Measurements from ENCODE around the gene RBBP8. TPM values are rescaled to one million over a fixed set of nuclear protein-coding genes. Genes with fewer than 3 reads are reported as not detected.

RBBP8 gene
- total and polyA plus RNA-seq, 2 donors (not counting 3 experiments of a cell fraction or from before 2014, with no cell fraction given): 3.0 to 13.5 TPM

DNA sequence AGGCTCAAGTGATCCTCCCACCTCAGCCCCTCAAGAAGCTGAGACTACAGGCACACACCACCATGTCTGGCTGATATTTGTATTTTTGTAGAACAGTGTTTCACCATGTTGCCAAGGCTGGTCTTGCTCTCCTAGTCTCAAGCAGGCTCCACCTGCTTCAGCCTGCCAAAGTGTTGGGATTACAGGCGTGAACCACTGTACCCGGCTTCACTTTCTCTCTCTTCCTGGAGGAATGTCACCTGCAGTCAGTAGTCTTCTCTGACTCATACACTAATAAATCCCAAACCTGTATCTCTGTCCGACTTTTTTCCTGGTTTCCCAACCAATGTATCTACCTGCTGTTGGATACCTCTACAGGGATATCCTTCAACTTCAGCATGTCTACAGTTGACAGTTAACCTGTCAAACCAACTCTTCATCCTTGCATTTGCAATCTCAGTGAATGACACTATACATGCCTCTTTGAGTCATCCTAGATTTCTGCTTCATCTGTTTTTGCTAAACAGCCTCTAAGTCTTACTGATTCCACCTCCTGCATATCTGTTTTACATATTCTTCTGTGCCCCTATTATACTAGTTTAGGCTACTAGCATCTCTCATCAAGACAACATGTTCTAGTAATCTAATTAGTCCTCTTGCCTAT is 54.5 kb downstream of the RBBP8 start:
- H3K9me1 ChIP-seq (replicated peaks; ENCODE audit: control insufficient read depth, extremely low read depth, insufficient read depth, low read length): no peaks in the 10 kb centered on the region
- DNase-seq (ENCODE audit: low read depth, low spot score): no peak
- no peaks in the 10 kb centered on the region for H4K20me1 ChIP-seq (replicated peaks; ENCODE audit: control insufficient read depth, extremely low read depth, insufficient read depth, low read length)
- no peaks in the 10 kb centered on the region for H3K27me3 ChIP-seq (ENCODE audit: control insufficient read depth in 2 of 2, insufficient read depth in 2 of 2, low read length in 2 of 2)
- no peaks in the 10 kb centered on the region for H3K36me3 ChIP-seq (ENCODE audit: control insufficient read depth in 2 of 2, extremely low read depth in 1 of 2, insufficient read depth in 2 of 2, low read length in 2 of 2)
- no peak overlapping the region for H3K4me3 ChIP-seq (replicated peaks in 1 of 3; ENCODE audit: insufficient read depth in 1 of 3, low read depth in 1 of 3, low read length in 3 of 3)
- dilution Hi-C loops (cut with MboI; ENCODE audit: extremely low pct_ligation_motif_present, low sequenced_read_pairs) (no loop called here), intact Hi-C loops (cut with micrococcal nuclease) (loop anchor here (10.0 kb wide), 1 partner anchor 1093 kb away; no protein-coding TSS in a partner anchor)
- no peaks in the 10 kb centered on the region for H3K79me2 ChIP-seq (ENCODE audit: control insufficient read depth, insufficient read depth, low read length)
- no peak overlapping the region for H3K4me2 ChIP-seq (ENCODE audit: insufficient read depth, low read length)
- TF ChIP-seq POLR2AphosphoS5 (IDR thresholded peaks at IDR 0.05; ENCODE audit: insufficient read depth, low read depth, low read length): no peak
- TF ChIP-seq GATA2 (IDR thresholded peaks at IDR 0.05; ENCODE audit: insufficient read depth, insufficient read length, low read depth, low read length): no peak
- no peak for TF ChIP-seq EZH2 (IDR thresholded peaks at IDR 0.05; ENCODE audit: borderline replicate concordance, low read depth, low read length, severe bottlenecking)
- TF ChIP-seq, protein P1, sequence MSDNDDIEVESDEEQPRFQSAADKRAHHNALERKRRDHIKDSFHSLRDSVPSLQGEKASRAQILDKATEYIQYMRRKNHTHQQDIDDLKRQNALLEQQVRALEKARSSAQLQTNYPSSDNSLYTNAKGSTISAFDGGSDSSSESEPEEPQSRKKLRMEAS (IDR thresholded peaks at IDR 0.05; ENCODE audit: insufficient read depth, insufficient read length): no peak
- no peak for TF ChIP-seq JUN (IDR thresholded peaks at IDR 0.05; ENCODE audit: borderline replicate concordance, insufficient read depth, insufficient read length, low read depth)
- no peak for TF ChIP-seq MYC (IDR thresholded peaks at IDR 0.05; ENCODE audit: low read depth, low read length)
- TF ChIP-seq, protein P2, sequence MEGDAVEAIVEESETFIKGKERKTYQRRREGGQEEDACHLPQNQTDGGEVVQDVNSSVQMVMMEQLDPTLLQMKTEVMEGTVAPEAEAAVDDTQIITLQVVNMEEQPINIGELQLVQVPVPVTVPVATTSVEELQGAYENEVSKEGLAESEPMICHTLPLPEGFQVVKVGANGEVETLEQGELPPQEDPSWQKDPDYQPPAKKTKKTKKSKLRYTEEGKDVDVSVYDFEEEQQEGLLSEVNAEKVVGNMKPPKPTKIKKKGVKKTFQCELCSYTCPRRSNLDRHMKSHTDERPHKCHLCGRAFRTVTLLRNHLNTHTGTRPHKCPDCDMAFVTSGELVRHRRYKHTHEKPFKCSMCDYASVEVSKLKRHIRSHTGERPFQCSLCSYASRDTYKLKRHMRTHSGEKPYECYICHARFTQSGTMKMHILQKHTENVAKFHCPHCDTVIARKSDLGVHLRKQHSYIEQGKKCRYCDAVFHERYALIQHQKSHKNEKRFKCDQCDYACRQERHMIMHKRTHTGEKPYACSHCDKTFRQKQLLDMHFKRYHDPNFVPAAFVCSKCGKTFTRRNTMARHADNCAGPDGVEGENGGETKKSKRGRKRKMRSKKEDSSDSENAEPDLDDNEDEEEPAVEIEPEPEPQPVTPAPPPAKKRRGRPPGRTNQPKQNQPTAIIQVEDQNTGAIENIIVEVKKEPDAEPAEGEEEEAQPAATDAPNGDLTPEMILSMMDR (IDR thresholded peaks at IDR 0.05; ENCODE audit: extremely low read depth in 1 of 2, insufficient read depth in 1 of 2, low read depth in 1 of 2, low read length in 2 of 2): no peak
- TF ChIP-seq POLR2A (IDR thresholded peaks at IDR 0.05; ENCODE audit: low read depth, low read length): no peak
- no peak for TF ChIP-seq FOS (IDR thresholded peaks at IDR 0.05; ENCODE audit: borderline replicate concordance, insufficient read depth, low read length)
- CTCF ChIA-PET: interaction anchor here (1.0 to 1.7 kb wide), 3 partner anchors 174 to 424 kb away, joined by 3 to 5 read pairs (median 3); no protein-coding TSS in a partner anchor
- H2AFZ ChIP-seq (ENCODE audit: low read depth, low read length): no peak overlapping the region
- POLR2A ChIA-PET: no interaction called here
- H3K9me3 ChIP-seq (replicated peaks; ENCODE audit: control insufficient read depth, insufficient read depth, low read length): no peaks in the 10 kb centered on the region
- no peak for FAIRE-seq
- H3K27ac ChIP-seq (ENCODE audit: insufficient read depth, low read depth, low read length): no peak overlapping the region
- no TSS peak for BruUV-seq (replicated peaks)
- no peaks in the 10 kb centered on the region for H3K4me1 ChIP-seq (ENCODE audit: control insufficient read depth, extremely low read depth, insufficient read depth, low read length)
- no peak overlapping the region for H3K9ac ChIP-seq (replicated peaks; ENCODE audit: extremely low read depth, insufficient read depth, low read length)
